GM23338 (cell line): ENCODE data around the gene SOX1. TPM values are rescaled to one million over a fixed set of nuclear protein-coding genes. Genes with fewer than 3 reads are reported as not detected.

Source experiments
- ATAC-seq: fragments of 200-7000 bp; cut with Tn5 transposase; 3 replicates; pipeline ENCODE4 v1.9.1; 2020
- DNase-seq: peaks from one replicate; pipeline ENCODE4 v3.0.0-alpha.2; 2015; ENCODE audit warnings: low spot score
- H2AFZ ChIP-seq: fragments of 200-600 bp; sonication (generic); 2 replicates; pipeline ENCODE4 v1.8.0; 2016; ENCODE audit warnings: antibody characterized with exemption, mild to moderate bottlenecking, moderate library complexity
- H3F3A ChIP-seq: fragments of 200-600 bp; sonication (generic); replicated peaks from 2 replicates; pipeline ENCODE4 v1.8.0; 2017; ENCODE audit warnings: antibody characterized with exemption, mixed run types, low read depth
- H3K27ac ChIP-seq: fragments of 200-600 bp; sonication (generic); 2 replicates; pipeline ENCODE4 v1.6.1; 2016; ENCODE audit warnings: low read depth
- H3K27me3 ChIP-seq: fragments of 200-600 bp; sonication (generic); 2 replicates; pipeline ENCODE4 v1.8.0; 2016; ENCODE audit warnings: mild to moderate bottlenecking, mixed run types, moderate library complexity; ENCODE audit not compliant: insufficient read depth
- H3K36me3 ChIP-seq: fragments of 200-600 bp; sonication (generic); 2 replicates; pipeline ENCODE4 v1.8.0; 2016; ENCODE audit warnings: mild to moderate bottlenecking; ENCODE audit not compliant: insufficient read depth
- H3K4me1 ChIP-seq: fragments of 200-600 bp; sonication (generic); 2 replicates; pipeline ENCODE4 v1.8.0; 2016; ENCODE audit warnings: mild to moderate bottlenecking, moderate library complexity; ENCODE audit not compliant: insufficient read depth
- H3K4me2 ChIP-seq: fragments of 200-600 bp; sonication (generic); 2 replicates; pipeline ENCODE4 v1.7.1; 2017; ENCODE audit warnings: mixed run types
- H3K4me3 ChIP-seq: fragments of 200-600 bp; sonication (generic); 2 replicates; pipeline ENCODE4 v1.6.1; 2016; ENCODE audit warnings: mixed run types
- H3K79me2 ChIP-seq: fragments of 200-600 bp; sonication (generic); replicated peaks from 2 replicates; pipeline ENCODE4 v1.8.0; 2017; ENCODE audit warnings: mild to moderate bottlenecking; ENCODE audit not compliant: insufficient read depth
- H3K9me2 ChIP-seq: fragments of 200-600 bp; sonication (generic); 2 replicates; pipeline ENCODE4 v1.8.0; 2017; ENCODE audit not compliant: insufficient read depth
- H4K20me1 ChIP-seq: fragments of 200-600 bp; sonication (generic); replicated peaks from 2 replicates; pipeline ENCODE4 v1.8.0; 2017; ENCODE audit warnings: mild to moderate bottlenecking; ENCODE audit not compliant: insufficient read depth
- H3K27ac Mint-ChIP-seq: 2 replicates; pipeline ENCODE4 v1.8.0; 2020; ENCODE audit warnings: inconsistent platforms, mild to moderate bottlenecking, moderate library complexity, mixed read lengths
- H3K27me3 Mint-ChIP-seq: 3 replicates; pipeline ENCODE4 v1.8.0; 2022; ENCODE audit warnings: low read depth, mild to moderate bottlenecking, moderate library complexity, mixed read lengths, inconsistent platforms; ENCODE audit not compliant: insufficient read depth, poor library complexity
- H3K36me3 Mint-ChIP-seq: 3 replicates; pipeline ENCODE4 v1.8.0; 2021; ENCODE audit warnings: low read depth, mild to moderate bottlenecking, inconsistent platforms, moderate library complexity, mixed read lengths
- H3K4me1 Mint-ChIP-seq: 3 replicates; pipeline ENCODE4 v1.8.0; 2020; ENCODE audit warnings: mild to moderate bottlenecking, inconsistent platforms, mixed read lengths
- H3K4me3 Mint-ChIP-seq: 3 replicates; pipeline ENCODE4 v1.8.0; 2021; ENCODE audit warnings: moderate library complexity, mild to moderate bottlenecking, inconsistent platforms, mixed read lengths
- H3K9me3 Mint-ChIP-seq: 3 replicates; pipeline ENCODE4 v1.8.0; 2020; ENCODE audit warnings: moderate library complexity, mild to moderate bottlenecking, inconsistent platforms, mixed read lengths
- CREB1 ChIP-seq: fragments of 250-450 bp; sonication (Bioruptor Pico); IDR thresholded peaks from 2 replicates; pipeline ENCODE4 v1.5.0; 2020; ENCODE audit warnings: low read depth, mild to moderate bottlenecking, moderate library complexity
- CTCF ChIP-seq, 2 experiments: fragments of 200-600 bp in 1 of 2; sonication (generic) in 1 of 2; conservative IDR thresholded peaks; 2 replicates each; pipeline versions ENCODE4 v1.5.1 to v1.6.1; 2016 to 2017; ENCODE audit warnings: antibody characterized with exemption in 2 of 2, low read depth in 2 of 2, mild to moderate bottlenecking in 2 of 2, moderate library complexity in 1 of 2
- ETS1 ChIP-seq: IDR thresholded peaks from 2 replicates; pipeline ENCODE4 v1.6.1; 2016; ENCODE audit warnings: antibody characterized with exemption
- EZH2 ChIP-seq: fragments of 200-600 bp; sonication (generic); IDR thresholded peaks from one replicate; pipeline ENCODE4 v1.8.0; 2017; ENCODE audit warnings: antibody characterized with exemption, mild to moderate bottlenecking, low read depth; ENCODE audit not compliant: unreplicated experiment
- EZH2phosphoT487 ChIP-seq: fragments of 200-600 bp; sonication (generic); IDR thresholded peaks from one replicate; pipeline ENCODE4 v1.8.1; 2018; ENCODE audit warnings: antibody characterized with exemption; ENCODE audit not compliant: unreplicated experiment
- JUNB ChIP-seq: IDR thresholded peaks from one replicate; pipeline ENCODE4 v1.6.1; 2016; ENCODE audit warnings: antibody characterized with exemption; ENCODE audit not compliant: unreplicated experiment
- NANOG ChIP-seq: IDR thresholded peaks from 2 replicates; pipeline ENCODE4 v1.6.1; 2016; ENCODE audit warnings: antibody characterized with exemption, borderline replicate concordance
- POLR2AphosphoS5 ChIP-seq: IDR thresholded peaks from 2 replicates; pipeline ENCODE4 v1.6.1; 2016; ENCODE audit warnings: antibody characterized with exemption, low read depth
- REST ChIP-seq: IDR thresholded peaks from one replicate; pipeline ENCODE4 v1.6.1; 2018; ENCODE audit warnings: antibody characterized with exemption; ENCODE audit not compliant: unreplicated experiment
- STAT1 ChIP-seq: IDR thresholded peaks from one replicate; pipeline ENCODE4 v1.6.1; 2016; ENCODE audit warnings: antibody characterized with exemption; ENCODE audit not compliant: unreplicated experiment
- ZNF114 ChIP-seq: fragments of 250-450 bp; sonication (Bioruptor Pico); IDR thresholded peaks from 2 replicates; pipeline ENCODE4 v1.5.0; 2020; ENCODE audit warnings: mild to moderate bottlenecking, moderate library complexity
- ZNF331 ChIP-seq: fragments of 250-450 bp; sonication (Bioruptor Pico); IDR thresholded peaks from 2 replicates; pipeline ENCODE4 v1.5.0; 2020; ENCODE audit warnings: low read depth, mild to moderate bottlenecking, moderate library complexity
- ZNF462 ChIP-seq: fragments of 250-450 bp; sonication (Bioruptor Pico); IDR thresholded peaks from 2 replicates; pipeline ENCODE4 v1.5.0; 2020; ENCODE audit warnings: mild to moderate bottlenecking, moderate library complexity
- polyA plus RNA-seq: library from polyadenylated mRNA; unstranded; fragments of >200 nt; fragmentation: Nextera tagmentation; extraction: Ambion mirVana; gene quantifications from 2 replicates; pipeline ENCODE4 v1.2.1, GENCODE V29; 2016
- total RNA-seq: library from RNA; depleted of rRNA; stranded (reverse); fragments of >200 nt; shearing (Covaris generic); gene quantifications from 2 replicates; pipeline ENCODE4 v1.2.3, GENCODE V29; 2014

The SOX1 gene
- total and polyA plus RNA-seq, 2 experiments from 2014 or later = 0.10 to 0.17 TPM

- peaks cover 10% of the 10 kb centered on the region for H3K27me3 Mint-ChIP-seq
- no peaks in the 10 kb centered on the region for H3K4me1 ChIP-seq
- H3K36me3 ChIP-seq = no peaks in the 10 kb centered on the region
- peaks cover 4% of the 10 kb centered on the region; the same call in 1 of the 3 replicates for H3K36me3 Mint-ChIP-seq
- no peaks in the 10 kb centered on the region for H3K27me3 ChIP-seq
- H3K9me2 ChIP-seq = no peaks in the 10 kb centered on the region
- ATAC-seq (no peak), DNase-seq (no peak)
- H3K4me3 Mint-ChIP-seq = no peak overlapping the region
- H3K79me2 ChIP-seq = no peaks in the 10 kb centered on the region
- H3K9me3 Mint-ChIP-seq = peaks cover 12% of the 10 kb centered on the region
- TF ChIP-seq CREB1 (CRISPR knock-in tag) (no peak), EZH2phosphoT487 (no peak), NANOG (no peak), CTCF (conservative IDR thresholded peaks at IDR 0.05; ENCODE audit: low read depth in 2 of 2) (no peak), EZH2 (no peak), JUNB (no peak), ZNF462 (CRISPR knock-in tag) (no peak), ZNF114 (no peak), STAT1 (no peak), POLR2AphosphoS5 (no peak), REST (no peak), ETS1 (no peak), ZNF331 (CRISPR knock-in tag) (no peak)
- no peak overlapping the region for H3K27ac Mint-ChIP-seq
- H4K20me1 ChIP-seq = no peaks in the 10 kb centered on the region
- no peaks in the 10 kb centered on the region for H3F3A ChIP-seq
- no peak overlapping the region for H3K4me2 ChIP-seq
- no peak overlapping the region for H3K4me3 ChIP-seq
- H3K4me1 Mint-ChIP-seq = peaks cover 2% of the 10 kb centered on the region; the same call in 2 of the 3 replicates
- no peak overlapping the region for H2AFZ ChIP-seq
- H3K27ac ChIP-seq = no peak overlapping the region
Observed at GRCh38 chr13:112027250-112027649, 39.7 kb upstream of the SOX1 start.
